IMR-90 (cell line): Measurements from ENCODE around the gene CTIF. TPM values are rescaled to one million over a fixed set of nuclear protein-coding genes. Genes with fewer than 3 reads are reported as not detected.

Source experiments
- ATAC-seq: fragments of 200-7000 bp; cut with Tn5 transposase; 2 replicates; pipeline ENCODE4 v1.9.1; 2020; ENCODE audit warnings: low read depth, mild to moderate bottlenecking, moderate library complexity
- BruUV-seq: library from RNA; stranded (reverse); fragments of 400-500 nt; replicated peaks from 2 replicates; lab custom pipeline; 2021; lab: Mats Ljungman, UMichigan
- CTCF ChIA-PET: fragments of 300-600 bp; formaldehyde crosslinking; extraction: SDS; loops from one replicate; lab custom pipeline; 2021; ENCODE audit warnings: antibody characterized with exemption; lab: Yijun Ruan, JAX
- POLR2A ChIA-PET: fragments of 300-600 bp; sonication (Branson Sonifier 250); formaldehyde crosslinking; loops from one replicate; lab custom pipeline; 2022; ENCODE audit warnings: antibody characterized with exemption; ENCODE audit not compliant: unreplicated experiment; lab: Charles Lee
- DNase-seq: peaks from one replicate; pipeline ENCODE4 v3.0.0; 2013
- H2AFZ ChIP-seq: replicated peaks from 2 replicates; pipeline ENCODE3; 2013; ENCODE audit warnings: low read length, mild to moderate bottlenecking; ENCODE audit not compliant: poor library complexity
- H2AK5ac ChIP-seq: 2 replicates; pipeline ENCODE4 v1.6.1; 2013; ENCODE audit warnings: low read depth, low read length, inconsistent platforms
- H2AK9ac ChIP-seq: replicated peaks from 2 replicates; pipeline ENCODE3; 2013; ENCODE audit warnings: mild to moderate bottlenecking, low read depth, low read length, moderate library complexity; ENCODE audit not compliant: poor library complexity
- H2BK120ac ChIP-seq: 2 replicates; pipeline ENCODE4 v1.6.1; 2013; ENCODE audit warnings: low read depth, low read length, inconsistent platforms
- H2BK15ac ChIP-seq: 3 replicates; pipeline ENCODE4 v1.6.1; 2013; ENCODE audit warnings: low read depth, low read length, inconsistent platforms
- H2BK20ac ChIP-seq: 2 replicates; pipeline ENCODE4 v1.6.1; 2013; ENCODE audit warnings: low read depth, mild to moderate bottlenecking, inconsistent platforms, low read length, moderate library complexity
- H2BK5ac ChIP-seq: 2 replicates; pipeline ENCODE4 v1.6.1; 2013; ENCODE audit warnings: mild to moderate bottlenecking, low read depth, low read length, inconsistent platforms; ENCODE audit not compliant: poor library complexity, severe bottlenecking
- H3K14ac ChIP-seq: replicated peaks from 2 replicates; pipeline ENCODE4 v1.6.1; 2013; ENCODE audit warnings: low read depth, low read length, inconsistent platforms
- H3K18ac ChIP-seq: 2 replicates; pipeline ENCODE4 v1.6.1; 2013; ENCODE audit warnings: low read depth, low read length, control low read depth
- H3K23ac ChIP-seq: 2 replicates; pipeline ENCODE4 v1.6.1; 2013; ENCODE audit warnings: low read depth, low read length, inconsistent platforms
- H3K27ac ChIP-seq: 2 replicates; pipeline ENCODE4 v1.5.1; 2013; ENCODE audit warnings: mild to moderate bottlenecking, control low read depth, low read length; ENCODE audit not compliant: insufficient read depth
- H3K27me3 ChIP-seq: 2 replicates; pipeline ENCODE4 v1.6.1; 2013; ENCODE audit warnings: low read length; ENCODE audit not compliant: control insufficient read depth, insufficient read depth
- H3K36me3 ChIP-seq: 2 replicates; pipeline ENCODE4 v1.6.1; 2013; ENCODE audit warnings: low read length, mixed read lengths; ENCODE audit not compliant: control insufficient read depth, insufficient read depth
- H3K4ac ChIP-seq: 2 replicates; pipeline ENCODE4 v1.6.1; 2013; ENCODE audit warnings: low read depth, low read length, inconsistent platforms
- H3K4me1 ChIP-seq: 2 replicates; pipeline ENCODE4 v1.6.1; 2013; ENCODE audit warnings: low read length, mixed read lengths; ENCODE audit not compliant: control insufficient read depth, insufficient read depth
- H3K4me2 ChIP-seq: 2 replicates; pipeline ENCODE4 v1.6.1; 2013; ENCODE audit warnings: low read depth, mild to moderate bottlenecking, control low read depth, low read length, moderate library complexity
- H3K4me3 ChIP-seq: 2 replicates; pipeline ENCODE4 v1.5.1; 2013; ENCODE audit warnings: low read depth, mild to moderate bottlenecking, control low read depth, low read length, moderate library complexity; ENCODE audit not compliant: insufficient read depth
- H3K56ac ChIP-seq: 2 replicates; pipeline ENCODE4 v1.6.1; 2013; ENCODE audit warnings: low read length, inconsistent platforms; ENCODE audit not compliant: insufficient read depth; ENCODE audit errors: extremely low read depth
- H3K79me1 ChIP-seq, 2 experiments: 2 replicates each; pipeline ENCODE4 v1.6.1; 2013; ENCODE audit warnings: low read length in 2 of 2, inconsistent platforms in 1 of 2, low read depth in 1 of 2
- H3K9ac ChIP-seq: 2 replicates; pipeline ENCODE4 v1.6.1; 2013; ENCODE audit warnings: low read depth, low read length, control low read depth
- H3K9me1 ChIP-seq: 2 replicates; pipeline ENCODE4 v1.6.1; 2013; ENCODE audit warnings: low read length, inconsistent platforms; ENCODE audit not compliant: insufficient read depth
- H3K9me3 ChIP-seq: 2 replicates; pipeline ENCODE4 v1.6.1; 2013; ENCODE audit warnings: low read length; ENCODE audit not compliant: control insufficient read depth, insufficient read depth
- H4K20me1 ChIP-seq: 2 replicates; pipeline ENCODE4 v1.6.1; 2013; ENCODE audit warnings: low read length, inconsistent platforms; ENCODE audit not compliant: insufficient read depth
- H4K5ac ChIP-seq: 2 replicates; pipeline ENCODE4 v1.6.1; 2013; ENCODE audit warnings: mild to moderate bottlenecking, low read depth, low read length, control low read depth
- H4K8ac ChIP-seq, 2 experiments: 2 replicates each; pipeline ENCODE4 v1.6.1; 2013; ENCODE audit warnings: low read depth in 2 of 2, low read length in 2 of 2, control low read depth in 1 of 2, inconsistent platforms in 1 of 2
- H4K91ac ChIP-seq: 2 replicates; pipeline ENCODE4 v1.6.1; 2013; ENCODE audit warnings: low read depth, low read length, inconsistent platforms; ENCODE audit not compliant: insufficient read depth
- MAFK ChIP-seq: IDR thresholded peaks from 2 replicates; pipeline ENCODE4 v1.6.1; 2012; ENCODE audit warnings: low read depth, low read length, improper control_type of control experiment
- WGBS, 2 experiments: methylation state at CpG; one replicate each; pipeline versions ENCODE4 v1.1.5 to v1.1.7; 2013; ENCODE audit warnings: missing lambda C conversion rate in 2 of 2; ENCODE audit not compliant: insufficient read length in 1 of 2; ENCODE audit errors: extremely low coverage in 2 of 2; 5-methylcytosine and 5-hydroxymethylcytosine counted together
- dilution Hi-C: fragments of 300-500 bp; cut with HindIII; formaldehyde crosslinking; loops from one replicate; pipeline ENCODE4 v1.14.3; 2018; ENCODE audit warnings: low sequenced_read_pairs; ENCODE audit not compliant: unreplicated experiment
- in situ Hi-C: fragments of 300-500 bp; cut with MboI; formaldehyde crosslinking; loops from 3 replicates; pipeline ENCODE4 v1.14.3; 2019; ENCODE audit warnings: low sequenced_read_pairs, inconsistent platforms, mixed read lengths
- intact Hi-C: fragments of 100-400 bp; cut with micrococcal nuclease; formaldehyde crosslinking; loops from 2 replicates; pipeline ENCODE4 v1.10.0; 2022
- polyA plus RNA-seq, 3 experiments: library from polyadenylated mRNA; depleted of rRNA; stranded (reverse); fragments of >200 nt; gene quantifications; 2 replicates each; pipeline ENCODE4 v1.2.3, GENCODE V29; 2012; ENCODE audit warnings: low replicate concordance in 1 of 3
- total RNA-seq: library from RNA; depleted of rRNA; stranded (reverse); fragments of >200 nt; gene quantifications from 2 replicates; pipeline ENCODE4 v1.2.3, GENCODE V29; 2012

Gene CTIF
- total and polyA plus RNA-seq, 2 of the 4 experiments (the other 2 are of a cell fraction) = 25.1 to 57.0 TPM

DNA sequence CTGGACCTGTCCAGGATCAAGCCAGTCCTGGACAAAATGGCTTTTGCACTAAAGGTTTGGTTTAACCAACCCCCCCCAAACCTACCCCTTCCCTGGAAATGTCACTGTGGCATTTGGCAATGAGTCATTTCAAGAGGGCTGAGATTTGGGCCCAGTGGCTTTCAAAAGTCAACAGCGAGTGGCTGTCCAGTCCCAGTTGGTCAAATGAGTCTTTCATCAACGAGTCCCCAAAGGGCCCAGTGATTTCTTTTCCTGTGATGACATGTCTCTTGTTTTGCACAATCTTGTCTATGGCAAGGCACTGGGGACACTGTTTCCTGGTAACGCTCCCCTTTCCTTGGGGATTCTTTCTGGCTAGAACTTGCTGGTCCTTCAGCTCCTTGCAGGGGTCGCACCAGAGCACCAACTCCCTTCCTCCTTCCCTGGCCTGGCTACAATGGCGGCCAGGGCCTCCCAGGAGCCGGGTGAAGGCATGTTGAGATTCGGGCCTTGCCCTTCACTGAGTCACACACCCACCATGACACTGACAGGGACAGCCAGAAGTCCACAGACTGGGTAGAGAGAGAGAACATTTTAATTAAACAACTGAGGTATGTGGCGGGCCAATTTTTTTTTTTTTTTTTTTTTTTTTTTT lies 324.7 kb downstream of the CTIF start:
- dilution Hi-C loops (no loop called here), in situ Hi-C loops (no loop called here), intact Hi-C loops (no loop called here)
- no peak overlapping the region for H3K23ac ChIP-seq
- peaks cover 30% of the 10 kb centered on the region; the same call in 1 of the 2 replicates for H3K36me3 ChIP-seq
- no peak overlapping the region; a peak in 1 of 4 replicates for H4K8ac ChIP-seq
- DNase-seq (no peak), ATAC-seq (no peak)
- H3K4me1 ChIP-seq = peaks cover 6% of the 10 kb centered on the region; the same call in 1 of the 2 replicates
- H3K18ac ChIP-seq = no peak overlapping the region
- H2BK15ac ChIP-seq = no peak overlapping the region
- no peak overlapping the region for H2AFZ ChIP-seq
- no peak overlapping the region for H3K27ac ChIP-seq
- H3K27me3 ChIP-seq = no peaks in the 10 kb centered on the region
- H3K9ac ChIP-seq = no peak overlapping the region
- H2BK120ac ChIP-seq = no peak overlapping the region
- H4K20me1 ChIP-seq = peaks cover 3% of the 10 kb centered on the region; the same call in 1 of the 2 replicates
- H3K9me3 ChIP-seq = peaks cover 4% of the 10 kb centered on the region
- H3K9me1 ChIP-seq = peaks cover 7% of the 10 kb centered on the region; the same call in 1 of the 2 replicates
- no peak overlapping the region for H2BK20ac ChIP-seq
- peaks cover 4 to 20% of the 10 kb centered on the region in 2 experiments; a peak in 2 of 4 replicates for H3K79me1 ChIP-seq
- H3K56ac ChIP-seq = no peak overlapping the region; the same call in 1 of the 2 replicates
- H2AK5ac ChIP-seq = no peak overlapping the region
- no peak overlapping the region for H3K4ac ChIP-seq
- no peak overlapping the region for H3K4me3 ChIP-seq
- no TSS peak for BruUV-seq
- no peak overlapping the region for H4K5ac ChIP-seq
- H2BK5ac ChIP-seq = no peak overlapping the region
- H3K14ac ChIP-seq = peak overlapping the region; percentile 45; the same call in 1 of the 2 replicates
- POLR2A ChIA-PET = interaction anchor here (0.7 kb wide), 1 partner anchor 1399 kb away, joined by 19 read pairs; no protein-coding TSS in a partner anchor
- H4K91ac ChIP-seq = no peak overlapping the region
- 100% methylated on average over 2 of the region's 8 CpGs; no CpG with 5 or more reads in 1 of the 2 experiments for WGBS, 2 experiments
- no peak overlapping the region for H3K4me2 ChIP-seq
- CTCF ChIA-PET = no interaction called here
- H2AK9ac ChIP-seq = no peak overlapping the region
- TF ChIP-seq MAFK = no peak
